ENCODE data around the gene STRIT1. TPM values are rescaled to one million over a fixed set of nuclear protein-coding genes. Genes with fewer than 3 reads are reported as not detected.

STRIT1 gene
- total RNA-seq, 1 experiment from 2014 or later, result not detected

Other genes starting within 250 kb of the STRIT1 start
- gene MME, start 213.4 kb downstream of the STRIT1 start, total RNA-seq (2014; rRNA removed; shearing (Covaris generic)), result 2.8 and 4.8 TPM in 2 replicates